ENCODE data around the gene RSPH3.
"Not testable (repeated sequence)": the region's sequence is repeated elsewhere in the genome, so short reads cannot be mapped to it uniquely, and the experiment has no call there.

RSPH3 gene

DNA sequence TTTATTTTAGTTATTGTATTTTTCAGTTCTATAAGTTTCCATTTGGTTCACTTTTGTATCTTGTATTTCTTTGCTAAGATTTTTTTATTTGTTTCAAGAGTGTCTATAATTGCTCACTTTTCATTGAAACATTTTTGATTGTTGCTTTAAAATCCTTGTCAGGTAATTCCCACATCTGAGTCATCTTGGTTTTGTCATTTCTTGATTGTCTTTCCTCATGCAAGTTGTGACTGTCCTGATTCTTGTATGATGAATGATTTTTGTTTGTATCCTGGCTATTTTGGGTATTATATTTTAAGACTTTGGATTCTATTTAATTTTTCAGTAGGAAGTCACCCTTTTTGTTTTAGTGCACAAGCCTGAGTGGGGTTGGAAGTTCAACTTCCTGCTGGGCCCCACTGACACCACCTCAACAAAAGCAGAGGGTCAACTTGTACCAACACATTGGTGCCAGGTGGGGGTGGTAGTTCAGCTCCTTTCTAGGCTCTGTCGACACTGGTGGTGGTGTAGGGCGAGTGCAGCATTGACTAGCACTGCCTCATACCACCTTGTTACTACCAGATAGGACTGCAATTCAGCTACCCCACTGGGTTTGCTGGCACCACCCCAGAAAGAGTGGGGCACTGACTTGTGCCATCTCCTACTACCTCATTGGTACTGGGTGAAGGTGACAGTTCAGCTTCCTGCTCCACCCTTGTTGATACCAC lies 8.8 kb downstream of the RSPH3 start:
- H3K27ac Mint-ChIP-seq, result no peak overlapping the region
- TF ChIP-seq CTCF (IDR thresholded peaks at IDR 0.05), result no peak
- no peaks in the 10 kb centered on the region for H3K4me1 Mint-ChIP-seq
- DNase-seq, result no peak
- peaks cover 3% of the 10 kb centered on the region for H3K27me3 Mint-ChIP-seq (ENCODE audit: low read depth, poor library complexity)
- no peak overlapping the region for H3K4me3 Mint-ChIP-seq
- peaks cover 57% of the 10 kb centered on the region for H3K9me3 Mint-ChIP-seq
- H3K36me3 Mint-ChIP-seq (ENCODE audit: low read depth), result peaks cover 61% of the 10 kb centered on the region

DNA sequence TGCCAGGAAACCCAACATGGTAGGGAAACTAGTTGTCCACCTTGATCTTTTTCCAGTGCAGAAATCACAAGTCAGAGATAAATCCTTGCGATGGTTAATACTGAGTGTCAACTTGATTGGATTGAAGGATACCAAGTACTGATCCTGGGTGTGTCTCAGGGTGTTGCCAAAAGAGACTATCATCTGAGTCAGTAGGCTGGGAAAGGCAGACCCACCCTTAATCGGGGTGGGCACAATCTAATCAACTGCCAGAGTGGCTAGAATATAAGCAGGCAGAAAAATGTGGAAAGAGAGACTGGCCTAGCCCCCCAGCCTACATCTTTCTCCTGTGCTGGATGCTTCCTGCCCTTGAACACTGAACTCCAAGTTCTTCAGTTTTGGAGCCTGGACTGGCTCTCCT lies 10.3 kb downstream of the RSPH3 start:
- Mint-ChIP-seq H3K36me3 (ENCODE audit: low read depth) (peaks cover 59% of the 10 kb centered on the region), H3K9me3 (peaks cover 52% of the 10 kb centered on the region)
- not testable (repeated sequence) for DNase-seq; H3K27me3 Mint-ChIP-seq (ENCODE audit: low read depth, poor library complexity); H3K27ac Mint-ChIP-seq; H3K4me3 Mint-ChIP-seq; H3K4me1 Mint-ChIP-seq

GRCh38 chr6:158988477-158988876 lies 11.5 kb downstream of the RSPH3 start:
- Mint-ChIP-seq H3K4me3 (no peak overlapping the region), H3K4me1 (no peaks in the 10 kb centered on the region), H3K9me3 (peaks cover 48% of the 10 kb centered on the region), H3K36me3 (ENCODE audit: low read depth) (peaks cover 55% of the 10 kb centered on the region), H3K27ac (no peak overlapping the region), H3K27me3 (ENCODE audit: low read depth, poor library complexity) (peaks cover 3% of the 10 kb centered on the region)
- DNase-seq, result no peak
- TF ChIP-seq CTCF (IDR thresholded peaks at IDR 0.05), result no peak

DNA sequence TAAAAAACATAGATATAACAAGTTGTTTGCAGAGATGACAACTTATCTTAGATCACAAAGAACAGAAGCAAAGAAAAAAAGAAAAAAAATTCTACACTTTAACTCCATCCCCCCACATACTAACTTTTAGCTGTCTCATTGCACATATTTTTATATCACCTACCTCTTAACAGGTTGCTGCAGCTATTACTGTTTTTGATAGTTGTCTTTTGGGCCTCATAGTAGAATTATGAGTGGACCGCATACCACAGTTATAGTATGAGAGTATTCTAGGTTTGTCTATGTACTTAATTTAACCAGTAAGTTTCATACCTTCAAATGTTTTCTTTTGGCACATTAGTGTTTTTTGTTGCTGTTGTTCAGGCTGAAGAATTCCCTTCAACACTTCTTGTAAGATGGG lies 12.3 kb downstream of the RSPH3 start:
- Mint-ChIP-seq H3K4me1 (no peaks in the 10 kb centered on the region), H3K4me3 (no peak overlapping the region), H3K36me3 (ENCODE audit: low read depth) (peaks cover 47% of the 10 kb centered on the region), H3K27ac (no peak overlapping the region), H3K27me3 (ENCODE audit: low read depth, poor library complexity) (peaks cover 3% of the 10 kb centered on the region), H3K9me3 (peaks cover 43% of the 10 kb centered on the region)
- TF ChIP-seq CTCF (IDR thresholded peaks at IDR 0.05), result no peak
- no peak for DNase-seq

DNA sequence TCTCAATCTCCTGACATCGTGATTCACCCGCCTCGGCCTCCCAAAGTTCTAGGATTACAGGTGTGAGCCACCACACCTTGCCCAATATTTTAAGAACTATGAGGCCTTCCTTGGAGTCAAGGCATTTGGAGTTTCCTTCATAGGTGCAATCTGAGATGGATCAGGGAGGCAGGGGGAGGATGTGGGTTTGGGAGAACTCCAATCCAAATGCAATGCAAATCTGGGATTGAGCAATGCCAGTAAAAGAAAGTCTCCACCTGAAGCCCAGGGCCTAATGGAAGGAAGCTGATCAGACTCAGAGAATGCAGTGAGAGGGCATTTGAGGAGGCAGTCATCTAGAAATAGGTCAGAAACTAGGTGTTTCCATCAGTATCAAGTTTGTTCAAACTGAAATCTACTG lies 21.2 kb downstream of the RSPH3 start:
- no peak overlapping the region for H3K4me3 Mint-ChIP-seq
- peaks cover 15% of the 10 kb centered on the region for H3K36me3 Mint-ChIP-seq (ENCODE audit: low read depth)
- no peak for DNase-seq
- TF ChIP-seq CTCF (IDR thresholded peaks at IDR 0.05), result no peak
- peaks cover 3% of the 10 kb centered on the region for H3K27me3 Mint-ChIP-seq (ENCODE audit: low read depth, poor library complexity)
- no peaks in the 10 kb centered on the region for H3K9me3 Mint-ChIP-seq
- no peak overlapping the region for H3K27ac Mint-ChIP-seq
- H3K4me1 Mint-ChIP-seq, result no peaks in the 10 kb centered on the region

DNA sequence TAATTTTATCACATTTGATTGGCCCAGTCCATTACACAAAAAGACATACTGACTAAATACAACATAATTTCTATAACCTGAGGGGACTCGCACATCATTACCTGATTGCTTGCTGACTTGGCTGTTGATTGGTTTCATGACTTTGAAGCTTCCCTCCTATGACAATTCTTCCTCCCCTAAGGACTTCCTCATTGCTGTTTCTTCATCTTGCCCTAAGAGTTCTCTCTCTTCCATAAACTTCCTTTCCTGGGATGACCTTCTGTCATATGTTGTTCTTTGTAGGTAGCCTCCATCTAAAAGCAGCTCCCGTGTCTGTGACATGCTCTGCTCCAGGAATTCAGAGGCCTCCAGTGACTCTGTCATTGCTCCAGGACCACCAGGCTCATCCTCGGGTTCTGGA lies 22.6 kb downstream of the RSPH3 start:
- Mint-ChIP-seq H3K36me3 (ENCODE audit: low read depth) (peaks cover 15% of the 10 kb centered on the region), H3K27ac (no peak overlapping the region), H3K27me3 (ENCODE audit: low read depth, poor library complexity) (peaks cover 3% of the 10 kb centered on the region), H3K4me1 (no peaks in the 10 kb centered on the region), H3K4me3 (no peak overlapping the region), H3K9me3 (no peaks in the 10 kb centered on the region)
- no peak for DNase-seq
- no peak for TF ChIP-seq CTCF (IDR thresholded peaks at IDR 0.05)

Measured in nephron progenitor cell (in vitro differentiated cells).